Measurements from ENCODE around the gene EME1.

EME1 gene

GRCh38 chr17:50344731-50345365 lies 28.2 kb upstream of the EME1 start:
- no peak overlapping the region for H3K4me3 ChIP-seq (replicated peaks; ENCODE audit: low read depth, low read length)
- TF ChIP-seq CTCF (IDR thresholded peaks at IDR 0.05; ENCODE audit: low read length, missing control alignments): no peak
- DNase-seq (ENCODE audit: low read depth): no peak

- no peak for TF ChIP-seq CTCF (IDR thresholded peaks at IDR 0.05; ENCODE audit: low read length, missing control alignments)
- H3K4me3 ChIP-seq (replicated peaks; ENCODE audit: low read depth, low read length): peak within 1 kb of the TSS; percentile 84
- DNase-seq (ENCODE audit: low read depth): peak; percentile 82
Observed at GRCh38 chr17:50345432-50346312, 27.4 kb upstream of the EME1 start, which contains the start of gene XYLT2. TSS of gene XYLT2 (plus strand) at chr17:50346126. CDS start at chr17:50346141, 15 bp downstream.

GRCh38 chr17:50346313-50347116 lies 26.5 kb upstream of the EME1 start:
- DNase-seq (ENCODE audit: low read depth): no peak
- no peak for TF ChIP-seq CTCF (IDR thresholded peaks at IDR 0.05; ENCODE audit: low read length, missing control alignments)
- peak overlapping the region; percentile 84 for H3K4me3 ChIP-seq (replicated peaks; ENCODE audit: low read depth, low read length)

- DNase-seq (ENCODE audit: low read depth): no peak
- TF ChIP-seq CTCF (IDR thresholded peaks at IDR 0.05; ENCODE audit: low read length, missing control alignments): no peak
- peak overlapping the region; percentile 84 for H3K4me3 ChIP-seq (replicated peaks; ENCODE audit: low read depth, low read length)
Observed at GRCh38 chr17:50347117-50347893, 25.7 kb upstream of the EME1 start.

GRCh38 chr17:50347894-50348291 lies 25.1 kb upstream of the EME1 start:
- peak overlapping the region; percentile 84 for H3K4me3 ChIP-seq (replicated peaks; ENCODE audit: low read depth, low read length)
- no peak for TF ChIP-seq CTCF (IDR thresholded peaks at IDR 0.05; ENCODE audit: low read length, missing control alignments)
- no peak for DNase-seq (ENCODE audit: low read depth)

Measured in fibroblast of pulmonary artery (primary cell).